HG02642 (cell line): ENCODE measurements around the gene CHRNA5.

Experiments
- ATAC-seq: cut with Tn5 transposase; IDR thresholded peaks from one replicate; pipeline ENCODE4 v1.9.1; 2021; ENCODE audit warnings: mild to moderate bottlenecking; ENCODE audit not compliant: unreplicated experiment, poor library complexity

CHRNA5 gene

DNA sequence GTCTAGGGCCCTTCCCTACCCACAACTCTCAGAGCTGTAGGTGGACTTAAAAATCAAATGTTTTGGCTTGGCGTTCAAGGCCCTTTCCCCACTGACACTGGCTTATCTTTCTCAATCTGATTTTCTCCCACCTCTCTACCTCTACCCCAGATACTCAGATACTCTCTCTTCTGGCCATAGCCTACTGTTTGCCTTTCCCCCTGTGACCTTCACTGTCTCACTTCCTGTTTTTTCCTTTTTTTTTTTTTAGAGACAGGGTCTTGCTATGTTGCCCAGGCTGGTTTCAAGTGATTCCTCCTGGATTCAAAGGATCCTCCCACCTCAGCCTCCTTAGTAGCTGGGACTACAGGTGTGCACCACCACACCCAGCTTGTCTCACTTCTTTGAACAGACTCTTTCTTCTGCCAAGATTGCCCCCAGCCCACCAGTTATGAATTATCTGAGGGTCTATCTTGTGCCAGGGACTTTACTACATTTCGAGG is 71.1 kb downstream of the CHRNA5 start:
- ATAC-seq: no peak

DNA sequence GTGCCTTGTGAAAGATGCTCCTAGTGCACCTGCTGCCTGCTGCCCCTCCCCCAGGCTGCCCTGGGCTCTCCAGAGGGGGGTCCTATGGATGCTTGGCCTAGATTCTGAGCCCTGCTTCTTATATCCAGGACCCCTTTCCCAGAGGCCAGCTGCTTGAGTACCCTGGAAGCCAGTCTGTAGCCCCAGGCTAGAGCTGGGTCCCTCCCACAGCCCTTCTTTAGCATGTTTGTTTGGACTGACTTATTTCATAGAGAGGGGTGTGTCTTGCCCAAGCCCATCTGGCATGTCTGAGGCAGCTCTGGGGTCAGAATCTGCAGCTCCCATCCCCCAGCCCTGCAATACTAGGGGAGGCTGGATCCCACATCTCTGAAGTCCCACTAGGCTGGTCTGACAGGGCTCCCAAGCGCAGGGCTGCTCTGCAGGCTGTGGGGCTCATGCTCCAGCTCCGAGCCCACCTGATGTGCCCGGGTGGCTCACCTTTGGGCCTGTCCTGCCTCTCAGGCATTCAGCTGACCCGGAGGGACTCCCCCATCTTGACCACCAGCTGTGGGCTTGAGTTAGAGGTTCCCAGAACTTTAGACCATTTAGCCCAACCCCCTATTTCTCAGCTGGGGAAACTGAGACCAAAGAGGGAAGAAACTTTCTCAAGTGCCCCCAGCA is 72.6 kb downstream of the CHRNA5 start:
- ATAC-seq: no peak

DNA sequence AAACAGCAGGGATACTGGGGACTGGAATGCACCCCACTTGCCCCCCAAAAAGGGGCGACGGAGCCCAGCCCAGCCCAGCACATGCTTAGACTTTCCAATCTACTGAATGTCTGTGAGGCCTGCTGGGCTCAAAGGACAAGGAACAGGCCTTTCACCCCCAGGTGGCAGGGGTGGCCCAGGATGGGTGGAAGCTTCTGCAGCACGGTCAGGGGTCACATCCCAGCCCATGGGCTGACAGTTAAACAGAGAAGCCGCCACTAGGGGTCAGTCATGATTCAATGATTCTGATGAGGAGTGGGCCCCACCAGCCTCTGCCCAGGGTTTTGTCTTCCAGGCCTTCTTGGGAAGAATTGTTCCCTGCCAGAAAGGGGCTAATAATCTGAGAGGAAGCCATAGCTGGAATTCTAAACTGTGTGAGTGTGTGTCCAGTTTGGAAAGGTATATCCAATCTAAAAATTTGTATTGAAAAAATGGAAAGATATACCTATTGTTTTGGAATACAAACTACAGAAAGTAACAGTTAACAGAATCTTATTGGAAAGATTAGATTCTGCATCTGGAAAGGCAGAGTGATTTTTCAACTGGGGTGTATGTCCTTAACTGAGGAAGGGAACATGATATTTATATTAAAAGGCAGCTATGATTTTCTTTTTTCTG is 73.5 kb downstream of the CHRNA5 start:
- ATAC-seq: no peak

DNA sequence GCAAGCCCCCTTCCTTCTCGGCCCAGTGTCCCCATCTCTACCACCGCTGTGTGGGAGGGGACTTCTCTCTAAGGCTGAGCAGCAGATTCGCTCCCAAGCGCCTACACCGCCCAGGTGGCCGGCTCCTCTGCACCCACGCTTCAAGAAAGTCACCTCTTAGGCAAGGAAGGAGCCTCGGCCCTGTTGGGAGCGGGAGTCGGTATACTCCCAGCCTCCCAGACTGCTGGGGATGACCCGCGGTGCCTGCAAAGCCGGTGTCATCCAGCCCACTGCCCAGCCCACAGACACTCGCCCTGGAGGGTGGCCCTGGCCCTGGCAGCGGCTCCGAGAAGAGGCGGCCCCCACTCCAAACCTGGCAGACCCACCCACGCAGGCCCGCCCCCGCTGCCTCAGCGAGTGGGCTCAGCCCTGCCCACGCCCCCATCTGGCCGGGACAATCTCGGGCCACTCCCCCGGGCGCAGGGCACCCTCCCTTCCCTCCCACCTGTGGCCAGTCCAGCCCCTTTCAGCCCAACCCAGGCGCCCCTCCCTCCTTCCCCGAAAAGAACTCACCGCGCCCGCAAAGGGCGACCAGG is 75.3 kb downstream of the CHRNA5 start:
- ATAC-seq: no peak

DNA sequence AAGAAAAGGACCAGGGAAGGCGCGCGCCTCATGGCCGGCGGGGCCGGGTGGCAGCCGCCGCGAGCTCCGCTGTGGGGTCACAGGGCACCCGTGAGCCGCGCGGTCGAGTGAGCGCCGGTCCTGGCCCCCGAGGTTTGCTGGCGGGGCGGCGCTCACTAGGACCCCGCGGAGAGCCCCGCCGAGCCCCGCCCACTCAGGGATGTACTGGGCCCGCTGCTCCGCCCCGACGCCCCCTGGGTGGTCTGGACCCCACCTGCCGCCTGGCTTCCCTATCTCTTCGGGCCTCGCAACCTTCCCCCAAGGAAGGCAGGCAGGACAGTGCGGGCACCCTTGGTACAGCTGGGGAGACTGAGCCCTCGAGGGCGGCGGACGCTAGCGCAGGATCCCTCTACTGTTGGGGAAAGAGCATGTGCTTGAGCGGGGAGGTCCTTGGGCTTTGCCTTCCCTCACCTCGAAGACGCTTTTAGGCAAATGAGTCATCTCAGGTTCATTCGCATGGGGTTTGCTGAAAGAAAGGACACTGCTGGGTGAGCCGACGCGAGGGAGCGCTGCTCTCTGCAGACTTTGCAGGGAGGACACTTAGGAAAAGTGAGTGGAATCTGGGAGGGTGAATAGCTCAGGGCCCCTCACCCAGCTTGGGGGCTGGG is 75.9 kb downstream of the CHRNA5 start, which contains the start of gene CHRNB4:
TSS of gene CHRNB4 (minus strand) at position 109 of the 647 bp plus-strand sequence. CDS start at position 32, 77 bp downstream.
- no peak for ATAC-seq

DNA sequence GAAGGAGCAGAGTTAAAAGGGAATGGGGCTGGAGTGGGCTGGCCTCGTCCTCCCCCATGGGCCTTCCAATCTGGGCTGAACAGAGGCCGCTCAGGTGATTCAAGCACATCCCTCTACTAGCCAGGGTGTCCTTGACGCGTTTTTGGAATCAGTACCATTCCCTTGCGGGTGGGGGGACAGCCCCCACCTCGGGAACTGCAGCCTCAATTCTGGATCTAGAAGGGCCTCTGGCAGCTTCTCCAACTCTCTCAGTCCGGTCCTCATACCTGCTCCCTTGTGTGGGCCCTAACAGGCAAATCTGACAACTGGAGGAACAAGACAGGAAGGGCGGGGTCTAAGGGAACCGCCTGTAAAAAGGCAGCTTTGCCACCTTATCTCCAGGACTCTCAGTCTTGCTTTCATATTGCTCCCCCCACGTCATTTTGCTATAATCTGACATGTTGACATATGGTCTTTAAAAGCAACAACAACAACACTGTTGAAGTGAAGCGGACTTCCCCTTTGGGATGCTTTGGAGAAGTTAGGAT is 76.5 kb downstream of the CHRNA5 start:
- no peak for ATAC-seq

DNA sequence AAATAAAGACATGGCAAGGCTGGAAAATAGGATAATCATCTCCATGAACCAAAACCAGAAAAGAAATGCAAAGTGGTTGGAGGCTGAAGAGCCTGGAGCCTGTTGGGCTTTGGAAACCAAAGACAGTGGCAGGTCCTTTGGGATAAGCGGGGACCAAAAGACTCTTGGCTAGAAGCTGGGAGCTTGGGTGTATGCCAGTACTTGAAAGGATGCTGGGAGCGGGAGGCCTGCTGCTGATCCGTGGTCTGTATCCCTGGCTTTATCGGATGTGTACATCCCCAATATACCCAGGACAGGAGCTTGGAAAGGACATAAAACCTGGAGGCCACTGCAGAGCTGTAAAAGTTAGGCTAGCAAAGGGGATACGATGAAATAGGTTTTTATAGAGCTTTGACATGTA is 77.0 kb downstream of the CHRNA5 start:
- ATAC-seq: no peak
